Ectodermal cell (in vitro differentiated cells): ENCODE measurements around the gene FRAS1.
"Not testable (repeated sequence)": the region's sequence is repeated elsewhere in the genome, so short reads cannot be mapped to it uniquely, and the experiment has no call there.

Experiments
- H3K27ac ChIP-seq: 2 replicates; pipeline ENCODE4 v1.7.0; 2013; ENCODE audit warnings: mild to moderate bottlenecking, low read depth, low read length; ENCODE audit not compliant: insufficient read depth, poor library complexity, severe bottlenecking
- H3K27me3 ChIP-seq: 2 replicates; pipeline ENCODE4 v1.7.0; 2013; ENCODE audit warnings: mild to moderate bottlenecking, low read length; ENCODE audit not compliant: insufficient read depth, control insufficient read depth, poor library complexity, severe bottlenecking
- H3K36me3 ChIP-seq: one replicate; pipeline ENCODE4 v1.7.0; 2013; ENCODE audit warnings: low read length; ENCODE audit not compliant: control insufficient read depth, insufficient read depth
- H3K4me1 ChIP-seq: one replicate; pipeline ENCODE4 v1.7.0; 2013; ENCODE audit warnings: low read length; ENCODE audit not compliant: control insufficient read depth, insufficient read depth
- H3K4me3 ChIP-seq: 2 replicates; pipeline ENCODE4 v1.7.0; 2013; ENCODE audit warnings: low read depth, low read length, control low read depth; ENCODE audit not compliant: insufficient read depth
- H3K9me3 ChIP-seq: 2 replicates; pipeline ENCODE4 v1.7.0; 2013; ENCODE audit warnings: mild to moderate bottlenecking, low read length, moderate library complexity; ENCODE audit not compliant: control insufficient read depth
- WGBS, 2 experiments: methylation state at CpG; one replicate each; pipeline ENCODE4 v1.1.7; 2013; ENCODE audit warnings: missing lambda C conversion rate in 2 of 2; 5-methylcytosine and 5-hydroxymethylcytosine counted together

The FRAS1 gene

GRCh38 chr4:78311306-78311705 lies 254.2 kb downstream of the FRAS1 start:
- Histone ChIP-seq H3K4me3 (no peak overlapping the region), H3K4me1 (no peaks in the 10 kb centered on the region), H3K27ac (no peak overlapping the region), H3K9me3 (no peaks in the 10 kb centered on the region), H3K27me3 (no peaks in the 10 kb centered on the region), H3K36me3 (no peaks in the 10 kb centered on the region)
- WGBS, 2 experiments: 37 to 43% methylated on average over 4 of the region's 4 CpGs

- Histone ChIP-seq H3K4me1 (no peaks in the 10 kb centered on the region), H3K36me3 (no peaks in the 10 kb centered on the region), H3K4me3 (no peak overlapping the region), H3K27me3 (no peaks in the 10 kb centered on the region), H3K27ac (no peak overlapping the region), H3K9me3 (no peaks in the 10 kb centered on the region)
- 98 to 100% methylated on average over 2 of the region's 2 CpGs for WGBS, 2 experiments
Observed at GRCh38 chr4:78312989-78313753, 256.0 kb downstream of the FRAS1 start.

DNA sequence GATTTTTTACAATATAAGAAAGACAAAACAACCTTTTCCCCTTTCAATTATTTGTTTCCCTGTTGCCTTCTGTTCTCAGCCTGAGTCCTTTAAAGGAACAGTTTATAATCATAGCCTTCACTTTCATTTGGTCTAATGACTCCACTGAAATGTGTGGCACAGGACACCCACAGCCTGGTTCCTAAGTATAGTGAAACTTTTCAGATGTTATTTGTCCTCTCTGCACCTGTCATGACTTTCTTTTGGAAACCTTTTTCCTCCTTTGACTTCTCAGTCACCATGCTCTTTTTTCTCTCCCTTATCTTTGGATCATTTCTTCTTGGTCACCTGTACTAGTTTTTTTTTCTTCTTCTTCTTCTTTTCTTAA lies 256.6 kb downstream of the FRAS1 start:
- H3K4me3 ChIP-seq: no peak overlapping the region
- H3K27ac ChIP-seq: no peak overlapping the region
- no peaks in the 10 kb centered on the region for H3K27me3 ChIP-seq
- H3K36me3 ChIP-seq: peaks cover 3% of the 10 kb centered on the region
- no peaks in the 10 kb centered on the region for H3K4me1 ChIP-seq
- no peaks in the 10 kb centered on the region for H3K9me3 ChIP-seq

- Histone ChIP-seq H3K27me3 (no peaks in the 10 kb centered on the region), H3K27ac (no peak overlapping the region), H3K4me1 (no peaks in the 10 kb centered on the region), H3K36me3 (peaks cover 9% of the 10 kb centered on the region), H3K4me3 (no peak overlapping the region), H3K9me3 (no peaks in the 10 kb centered on the region)
- WGBS, 2 experiments: 93% methylated on average over 1 of the region's 1 CpG
Observed at GRCh38 chr4:78318126-78318525, 261.0 kb downstream of the FRAS1 start.

DNA sequence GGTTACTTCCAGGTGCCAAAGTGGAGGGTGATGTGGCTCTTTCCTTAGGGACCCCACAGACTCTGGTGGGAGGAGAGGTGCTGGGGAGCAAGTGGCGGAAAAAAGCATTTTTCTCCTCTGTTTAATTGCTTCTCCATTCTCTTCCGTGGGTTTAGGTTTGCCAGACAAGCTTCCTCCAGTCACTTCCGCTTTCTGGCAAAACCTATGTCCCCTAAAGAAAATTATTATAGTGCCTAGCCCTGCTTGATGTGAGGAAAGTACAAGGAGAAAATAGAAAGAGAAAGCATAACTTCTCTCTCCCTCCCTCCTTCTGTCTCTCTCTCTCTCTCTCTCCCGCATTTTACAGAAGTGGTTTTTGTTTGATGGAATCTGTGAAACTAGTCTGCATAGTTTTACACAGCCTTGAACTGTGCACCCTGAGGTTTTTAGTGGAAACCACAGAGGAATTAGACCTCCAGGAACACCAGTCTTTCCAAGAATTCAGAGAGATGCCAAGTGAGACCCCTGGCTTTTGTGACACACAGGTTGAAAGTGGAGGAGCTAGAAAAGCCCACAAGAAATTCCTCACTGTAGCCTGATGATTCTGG lies 263.3 kb downstream of the FRAS1 start:
- no peaks in the 10 kb centered on the region for H3K27me3 ChIP-seq
- no peak overlapping the region for H3K27ac ChIP-seq
- 94 to 100% methylated on average over 3 to 4 of the region's 4 CpGs for WGBS, 2 experiments
- H3K9me3 ChIP-seq: no peaks in the 10 kb centered on the region
- no peaks in the 10 kb centered on the region for H3K4me1 ChIP-seq
- H3K36me3 ChIP-seq: peaks cover 9% of the 10 kb centered on the region
- H3K4me3 ChIP-seq: no peak overlapping the region

DNA sequence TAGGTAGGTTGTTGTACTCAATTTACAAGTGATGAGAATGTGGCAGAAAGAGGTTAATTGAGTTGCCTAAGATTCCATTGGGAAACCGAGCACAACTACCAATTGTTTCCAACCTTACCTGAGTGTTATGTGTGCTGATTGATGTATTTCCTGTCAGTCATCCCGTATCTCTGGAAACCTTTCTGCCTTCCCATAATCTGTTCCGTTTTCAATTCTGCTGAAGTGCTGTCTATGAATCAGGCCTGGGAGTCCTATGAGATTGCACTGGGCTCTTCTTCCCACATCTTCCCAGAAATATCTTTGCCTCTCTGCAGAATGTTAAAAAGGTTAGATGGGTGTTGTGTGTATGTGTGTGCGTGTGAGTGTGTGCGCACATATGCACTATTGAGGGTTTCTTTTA lies 264.9 kb downstream of the FRAS1 start:
- Histone ChIP-seq H3K27me3 (no peaks in the 10 kb centered on the region), H3K27ac (no peak overlapping the region), H3K9me3 (no peaks in the 10 kb centered on the region), H3K36me3 (peaks cover 9% of the 10 kb centered on the region), H3K4me1 (no peaks in the 10 kb centered on the region), H3K4me3 (no peak overlapping the region)
- 92 to 94% methylated on average over 5 of the region's 5 CpGs for WGBS, 2 experiments

GRCh38 chr4:78323439-78323838 lies 266.3 kb downstream of the FRAS1 start:
- 63 to 68% methylated on average over 3 of the region's 3 CpGs for WGBS, 2 experiments
- no peaks in the 10 kb centered on the region for H3K9me3 ChIP-seq

GRCh38 chr4:78324625-78325024 lies 267.5 kb downstream of the FRAS1 start:
- no peaks in the 10 kb centered on the region for H3K36me3 ChIP-seq
- H3K4me3 ChIP-seq: no peak overlapping the region
- H3K9me3 ChIP-seq: no peaks in the 10 kb centered on the region
- H3K27me3 ChIP-seq: no peaks in the 10 kb centered on the region
- WGBS, 2 experiments: 100% methylated on average over 1 of the region's 1 CpG; no CpG with 5 or more reads in 1 of the 2 experiments
- H3K27ac ChIP-seq: no peak overlapping the region
- no peaks in the 10 kb centered on the region for H3K4me1 ChIP-seq

More at GRCh38 chr4:78323439-78323838, 266.3 kb downstream of the FRAS1 start:
- no peaks in the 10 kb centered on the region for H3K4me1 ChIP-seq
- no peak overlapping the region for H3K27ac ChIP-seq
- no peaks in the 10 kb centered on the region for H3K27me3 ChIP-seq
- no peak overlapping the region for H3K4me3 ChIP-seq
- H3K36me3 ChIP-seq: peaks cover 9% of the 10 kb centered on the region

- Histone ChIP-seq H3K36me3 (no peaks in the 10 kb centered on the region), H3K27ac (no peak overlapping the region), H3K4me1 (no peaks in the 10 kb centered on the region), H3K9me3 (no peaks in the 10 kb centered on the region), H3K27me3 (no peaks in the 10 kb centered on the region), H3K4me3 (no peak overlapping the region)
- 83 to 87% methylated on average over 9 of the region's 9 CpGs for WGBS, 2 experiments
Observed at GRCh38 chr4:78325271-78326157, 268.4 kb downstream of the FRAS1 start.

GRCh38 chr4:78328591-78328990 lies 271.5 kb downstream of the FRAS1 start:
- H3K27me3 ChIP-seq, H3K4me3 ChIP-seq, H3K9me3 ChIP-seq, H3K27ac ChIP-seq, H3K36me3 ChIP-seq, H3K4me1 ChIP-seq: not testable (repeated sequence)
- WGBS, 2 experiments: 91 to 98% methylated on average over 1 to 2 of the region's 2 CpGs
